HG02884 (cell line): ENCODE data around the gene UCP3.

Experiments
- ATAC-seq: cut with Tn5 transposase; IDR thresholded peaks from one replicate; pipeline ENCODE4 v1.9.1; 2021; ENCODE audit warnings: mild to moderate bottlenecking, moderate library complexity; ENCODE audit not compliant: unreplicated experiment

UCP3 gene

GRCh38 chr11:74018331-74019005 lies 9.6 kb upstream of the UCP3 start:
- no peak for ATAC-seq

- no peak for ATAC-seq
Observed at GRCh38 chr11:74017631-74018030, 8.7 kb upstream of the UCP3 start.

DNA sequence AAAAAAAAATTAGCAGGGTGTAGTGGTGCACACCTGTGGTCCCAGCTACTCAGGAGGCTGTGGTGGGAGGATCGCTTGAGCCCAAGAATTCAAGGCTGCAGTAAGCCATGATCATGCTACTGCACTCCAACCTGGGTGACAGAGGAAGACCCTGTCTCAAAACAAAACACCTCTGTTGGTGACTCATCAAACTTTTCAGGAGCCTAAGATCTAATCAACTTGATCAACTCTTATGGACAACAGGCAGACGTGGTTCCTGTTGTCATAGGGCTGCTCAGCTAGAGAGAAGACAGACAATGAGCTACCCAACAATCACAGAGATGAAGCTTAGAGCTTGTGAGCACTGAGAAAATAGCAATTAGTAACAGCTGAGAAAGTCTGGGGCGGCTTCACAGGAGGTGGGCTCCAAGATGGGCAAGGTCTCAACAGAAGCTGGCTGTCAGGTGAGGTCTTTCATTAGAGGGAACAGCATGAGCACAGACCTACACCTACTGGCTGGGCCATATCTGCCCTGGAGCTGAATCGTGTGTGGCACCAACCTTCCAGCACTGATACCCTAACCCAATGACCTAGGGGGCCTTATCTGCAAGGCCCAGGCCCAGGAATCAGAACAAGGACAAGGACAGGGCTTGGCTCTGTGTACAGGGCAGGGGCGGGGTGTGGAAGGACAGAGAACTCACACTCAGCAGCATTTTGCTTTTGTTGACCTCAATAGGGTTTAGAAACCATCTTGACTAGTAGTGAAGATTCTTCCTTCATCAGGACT lies 7.2 kb upstream of the UCP3 start:
- ATAC-seq: no peak

- ATAC-seq: no peak
Observed at GRCh38 chr11:74014880-74015279, 6.0 kb upstream of the UCP3 start.

GRCh38 chr11:74013141-74013540 lies 4.3 kb upstream of the UCP3 start:
- no peak for ATAC-seq

- ATAC-seq: no peak
Observed at GRCh38 chr11:74012074-74012809, 3.4 kb upstream of the UCP3 start.

DNA sequence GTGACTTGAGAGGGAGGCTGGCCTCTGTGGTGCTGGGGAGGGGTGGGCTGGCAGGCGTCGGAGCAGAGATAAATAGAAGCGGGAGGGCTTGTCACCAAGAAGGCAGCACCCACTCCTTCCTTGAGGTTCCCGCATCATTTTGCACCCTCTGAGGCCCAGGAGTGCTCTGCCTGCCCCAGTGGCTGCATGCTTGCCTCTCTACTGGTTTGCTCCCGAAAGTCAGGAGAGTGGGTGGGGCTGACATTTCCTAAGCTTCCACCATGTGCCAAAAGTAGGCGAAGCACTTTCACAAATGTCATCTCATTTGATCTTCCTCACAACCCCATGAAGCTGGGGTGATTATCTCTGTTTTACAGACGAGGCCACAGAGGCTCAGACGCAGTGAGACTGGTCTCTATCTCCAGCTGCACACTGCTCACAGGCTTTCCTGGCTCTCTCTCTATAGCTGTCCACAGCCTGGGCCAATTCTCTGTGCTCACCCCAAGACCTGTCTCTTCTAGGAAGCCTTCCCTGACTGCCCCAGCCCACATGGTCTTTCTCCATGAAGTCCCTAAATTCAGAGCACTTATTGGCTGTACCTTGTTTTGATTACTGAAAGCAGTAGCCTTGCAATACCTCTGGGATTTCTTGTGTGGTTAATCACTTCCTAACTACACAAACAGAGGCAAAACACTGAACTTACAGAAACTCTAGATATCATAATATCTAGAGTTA lies 2.6 kb upstream of the UCP3 start:
- ATAC-seq: peak; percentile 79

GRCh38 chr11:74010306-74011300 lies 1.7 kb upstream of the UCP3 start:
- ATAC-seq: no peak

GRCh38 chr11:74009675-74010305 lies 905 bp upstream of the UCP3 start:
- no peak for ATAC-seq

DNA sequence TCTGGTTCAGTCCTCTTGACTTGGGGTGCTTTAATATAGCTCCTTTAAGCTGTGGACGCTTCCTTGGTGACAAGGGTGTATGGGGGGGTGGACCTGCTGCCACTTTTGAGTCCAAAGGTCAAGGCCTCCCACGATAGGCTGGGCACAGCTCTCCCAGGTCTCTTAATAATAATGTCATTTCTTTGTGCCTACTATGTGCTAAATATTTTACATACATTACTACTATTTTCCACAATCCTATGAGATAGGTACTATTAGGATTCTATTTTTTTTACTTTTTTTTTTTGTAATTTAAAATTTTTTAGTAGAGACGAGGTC lies 304 bp upstream of the UCP3 start:
- no peak for ATAC-seq

DNA sequence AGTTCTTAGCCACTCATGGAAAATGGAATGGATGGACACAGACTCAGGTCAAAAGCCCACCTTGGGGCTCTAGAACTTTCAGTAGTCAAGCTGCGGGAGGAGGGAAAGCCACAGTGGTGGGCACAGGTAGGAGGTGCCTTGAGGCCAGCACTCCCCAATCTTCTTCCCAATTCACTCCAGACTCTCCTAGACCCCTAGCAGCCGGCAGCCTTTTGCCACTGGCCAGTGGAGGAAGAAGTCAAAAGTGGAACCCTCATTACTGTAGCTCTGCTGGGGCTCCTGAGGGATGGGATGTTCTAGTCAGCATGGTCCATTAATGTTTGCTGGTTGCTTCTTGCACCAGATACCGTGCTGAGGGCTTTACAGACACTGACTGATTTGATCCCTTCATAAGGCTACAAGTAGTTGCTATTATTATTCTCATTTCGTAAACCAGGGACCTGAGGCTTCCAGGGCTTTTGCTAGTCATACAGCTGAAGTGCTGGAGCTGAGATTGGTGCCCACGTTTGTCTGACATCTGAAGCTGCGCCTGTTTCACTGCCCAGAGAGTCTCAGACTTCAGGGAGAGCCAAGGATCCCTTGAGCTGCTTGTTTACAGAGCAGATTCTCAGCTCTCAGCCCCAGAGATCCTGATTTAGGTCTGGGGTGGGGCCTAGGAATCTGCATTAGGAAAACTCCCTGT lies 1.1 kb downstream of the UCP3 start:
- ATAC-seq: no peak

GRCh38 chr11:74006743-74007304 lies 2.1 kb downstream of the UCP3 start:
- ATAC-seq: no peak

DNA sequence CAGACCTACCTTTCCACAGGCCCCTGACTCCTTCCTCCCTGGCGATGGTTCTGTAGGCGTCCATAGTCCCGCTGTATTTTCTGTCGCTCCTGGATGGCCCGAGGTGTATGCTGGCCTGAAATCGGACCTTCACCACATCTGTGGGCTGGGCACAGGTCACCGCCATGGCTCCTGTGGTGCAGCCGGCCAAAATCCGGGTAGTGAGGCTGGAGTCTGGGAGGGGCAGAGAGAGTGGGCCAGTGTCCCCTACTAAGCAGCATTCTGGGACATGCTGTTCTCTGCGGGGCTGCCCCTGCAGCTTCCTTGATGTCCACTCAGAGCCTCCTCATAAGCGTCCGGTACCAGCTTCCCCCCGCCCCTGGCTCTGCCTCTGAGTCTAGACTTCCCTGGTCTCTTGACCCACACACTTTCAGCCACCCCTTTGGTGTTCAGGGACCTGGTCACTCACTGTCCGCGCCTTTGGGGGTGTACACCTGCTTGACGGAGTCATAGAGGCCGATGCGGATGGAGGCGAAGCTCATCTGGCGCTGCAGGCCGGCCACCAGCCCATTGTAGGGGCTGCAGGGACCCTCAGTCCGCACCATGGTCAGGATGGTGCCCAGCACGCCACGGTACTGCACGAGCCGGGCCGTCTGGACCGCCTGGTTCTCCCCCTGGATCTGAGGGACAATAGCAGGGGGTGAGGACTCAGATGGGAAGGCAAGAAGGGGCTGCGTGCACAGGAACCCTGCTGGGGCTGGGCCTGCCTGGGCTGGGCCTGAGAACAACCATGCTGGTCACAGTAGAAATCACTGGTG lies 3.0 kb downstream of the UCP3 start:
- ATAC-seq: no peak

DNA sequence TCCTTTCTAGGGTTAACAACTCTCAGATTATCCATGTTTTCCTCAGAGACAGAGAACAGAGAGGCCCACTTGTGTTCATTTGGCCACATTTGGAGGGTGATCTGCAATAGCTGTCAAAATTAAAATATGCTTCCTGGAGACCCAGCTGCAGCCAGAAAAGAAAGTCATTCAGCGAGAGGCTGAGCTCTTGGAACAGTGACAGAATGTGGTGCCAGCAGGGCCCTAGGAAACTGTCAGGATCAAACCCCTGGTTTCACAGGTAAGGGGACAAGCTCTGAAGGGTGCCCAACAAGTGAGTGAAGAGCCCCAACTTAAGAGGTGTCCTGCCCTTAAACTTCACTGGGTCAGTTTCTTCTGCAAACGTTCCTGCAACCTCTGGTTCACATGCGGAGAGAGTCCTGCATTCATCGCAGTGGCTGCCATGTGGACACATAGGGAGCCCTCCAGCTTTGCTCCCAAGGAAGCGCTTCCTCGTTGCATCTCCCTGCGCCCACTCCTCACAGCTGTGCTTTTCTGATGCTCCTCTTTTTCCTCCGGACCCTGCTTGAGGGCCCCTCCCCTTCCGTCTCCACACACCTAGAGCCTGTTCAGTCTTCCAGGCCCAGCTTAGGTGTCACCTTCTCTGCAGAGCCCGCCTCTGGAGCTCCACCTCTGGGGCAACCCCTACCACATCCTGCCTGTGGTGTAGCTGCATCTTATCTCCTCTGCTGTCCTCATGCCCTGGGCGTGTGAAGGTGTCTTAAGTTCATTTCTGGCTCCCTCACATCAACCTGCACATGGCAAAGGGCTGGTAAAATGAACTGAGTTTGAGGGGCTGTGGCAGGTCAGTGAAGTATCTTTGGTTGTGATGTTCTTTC lies 3.9 kb downstream of the UCP3 start:
- ATAC-seq: no peak

DNA sequence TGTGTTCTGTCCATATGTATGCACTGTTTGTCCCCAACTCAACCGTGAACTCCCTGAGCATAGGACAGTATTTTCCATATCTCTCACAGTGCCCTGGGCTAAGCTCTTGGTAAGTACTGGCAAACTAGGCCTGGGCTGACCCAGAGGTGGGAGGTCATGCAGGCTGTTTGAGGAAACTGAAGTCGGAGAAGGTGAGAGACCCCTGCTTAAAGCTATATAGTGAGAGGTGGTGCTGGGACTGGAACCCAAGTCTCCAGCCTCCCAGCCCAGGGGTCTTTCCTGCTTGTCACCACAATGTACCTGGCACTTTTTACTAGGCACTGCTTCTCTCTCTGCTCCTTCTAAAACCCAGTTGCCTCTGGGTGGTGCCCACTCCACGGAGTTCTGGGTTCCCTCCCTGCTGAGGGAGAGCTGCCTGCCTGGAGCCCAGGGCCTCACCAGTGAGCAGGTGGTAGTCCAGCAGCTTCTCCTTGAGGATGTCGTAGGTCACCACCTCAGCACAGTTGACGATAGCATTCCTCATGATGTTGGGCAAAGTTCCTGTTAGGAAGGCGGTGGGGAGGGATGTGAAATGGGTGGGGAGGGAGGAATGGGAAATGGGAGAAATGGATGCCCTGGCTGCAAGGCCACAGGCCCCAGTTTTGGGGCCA lies 4.7 kb downstream of the UCP3 start:
- ATAC-seq: no peak

- no peak for ATAC-seq
Observed at GRCh38 chr11:74002832-74003231, 6.1 kb downstream of the UCP3 start.
